ENCODE data around the gene TMEM179.

The TMEM179 gene

GRCh38 chr14:104598039-104598909 is 6.3 kb downstream of the TMEM179 start:
- no peak for DNase-seq

GRCh38 chr14:104597576-104597975 is 7.0 kb downstream of the TMEM179 start:
- no peak for DNase-seq

DNA sequence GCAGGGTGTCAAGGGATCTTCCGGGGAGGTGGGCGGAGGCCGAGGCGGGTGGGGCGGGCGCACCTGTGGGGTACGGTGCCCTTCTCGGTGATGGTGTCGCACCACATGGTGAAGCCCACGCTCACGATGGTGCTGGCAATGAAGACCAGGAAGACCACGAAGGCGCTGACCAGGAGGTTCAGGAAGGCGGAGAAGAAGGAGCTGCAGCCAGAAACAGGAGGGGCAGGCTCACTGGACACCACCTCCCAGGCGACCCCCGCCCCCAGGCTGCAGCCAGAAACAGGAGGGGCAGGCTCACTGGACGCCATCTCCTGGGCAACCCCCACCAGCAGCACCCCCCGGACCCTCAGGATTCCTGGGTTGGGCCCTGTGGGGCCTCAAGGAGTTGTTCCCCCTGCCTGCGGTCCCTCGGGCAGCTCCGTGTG is 7.6 kb downstream of the TMEM179 start:
- DNase-seq, result no peak

DNA sequence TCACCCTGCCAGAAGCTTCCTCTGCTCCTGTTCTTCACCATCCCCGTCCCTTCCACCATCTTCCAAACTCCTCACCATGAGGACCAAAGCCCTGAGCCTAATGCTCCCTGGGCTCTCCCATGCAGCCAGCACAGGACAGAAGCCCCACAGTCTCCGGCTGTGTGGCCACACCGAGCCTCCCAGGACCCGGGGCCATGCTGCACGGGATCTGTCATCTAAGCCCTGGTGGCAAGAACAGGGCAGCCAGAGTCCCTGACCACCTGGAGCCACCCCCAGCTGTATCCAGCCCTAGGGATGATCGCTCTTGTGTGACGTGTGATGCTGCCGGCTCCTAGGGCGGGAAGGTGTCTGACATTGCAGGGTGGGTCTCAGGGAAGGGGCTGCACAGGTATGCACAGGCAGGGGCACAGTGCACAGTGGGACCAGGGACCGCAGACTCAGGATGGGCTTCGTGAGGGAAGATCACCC is 8.1 kb downstream of the TMEM179 start:
- no peak for DNase-seq

- DNase-seq, result no peak
These were observed 8.6 kb downstream of the TMEM179 start for GRCh38 chr14:104595911-104596450.

DNA sequence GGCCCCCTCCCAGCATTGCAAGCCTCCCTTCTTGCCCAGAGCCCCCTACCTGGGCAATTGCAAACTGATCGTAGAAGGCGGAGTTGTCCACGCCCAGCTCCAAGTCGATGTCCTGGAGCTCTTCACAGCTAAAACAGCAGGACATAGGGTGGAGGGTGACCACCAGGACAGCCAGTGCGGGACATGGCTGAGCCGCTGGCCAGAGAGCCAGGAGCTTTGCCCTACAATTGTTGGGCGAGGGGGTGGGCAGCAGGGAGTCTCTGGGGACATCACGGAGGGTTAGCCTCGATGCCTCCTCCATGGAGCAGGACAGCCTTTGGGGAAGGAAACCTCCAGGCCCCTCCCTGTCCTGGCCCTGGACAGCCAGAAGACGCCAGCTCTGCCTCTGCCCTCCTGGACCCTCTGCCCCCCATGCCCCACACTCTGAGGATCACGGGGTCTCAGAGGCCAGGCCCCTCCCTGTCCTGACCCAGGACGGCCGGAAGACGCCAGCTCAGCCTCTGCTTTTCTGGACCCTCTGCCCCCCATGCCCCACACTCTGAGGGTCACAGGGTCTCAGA is 9.4 kb downstream of the TMEM179 start:
- DNase-seq, result no peak

DNA sequence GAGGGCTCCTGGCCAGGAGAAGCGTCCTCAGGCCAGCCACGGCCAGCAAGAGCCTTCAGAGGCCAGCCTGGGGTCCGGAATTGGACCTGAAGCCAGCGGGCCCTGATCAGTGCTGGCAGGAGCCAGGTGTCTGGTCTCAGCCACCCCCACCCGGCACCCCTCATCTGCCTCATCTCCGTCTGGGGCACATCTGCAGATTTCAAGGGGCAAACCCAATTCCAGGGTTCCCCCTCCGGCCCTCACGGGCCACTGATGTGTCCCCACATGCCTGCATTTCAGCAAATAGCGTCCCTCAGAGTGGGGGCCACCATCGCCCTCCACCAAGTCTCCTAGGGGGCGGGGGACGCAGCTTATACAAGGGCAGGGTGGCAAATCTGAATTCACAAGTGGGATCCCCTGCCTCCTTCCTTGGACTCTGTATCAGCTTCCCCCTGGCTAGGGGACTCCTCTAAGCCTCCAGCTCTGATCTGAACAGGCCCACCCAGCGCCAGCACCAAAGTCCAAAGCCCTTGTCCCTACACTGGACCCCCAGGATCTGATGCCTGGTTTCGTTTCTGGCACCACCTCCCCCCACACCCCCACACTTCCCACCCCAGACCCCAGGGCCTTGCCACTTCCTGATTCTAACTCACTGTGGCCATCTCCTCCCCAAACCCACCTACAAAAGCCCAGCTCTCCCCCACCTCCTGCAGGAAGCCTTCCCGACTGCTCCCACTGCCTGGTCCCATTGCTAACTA is 10.1 kb downstream of the TMEM179 start:
- DNase-seq, result no peak

- no peak for DNase-seq
These were observed 10.8 kb downstream of the TMEM179 start for GRCh38 chr14:104593710-104594136.

GRCh38 chr14:104593241-104593701 is 11.3 kb downstream of the TMEM179 start:
- no peak for DNase-seq

DNA sequence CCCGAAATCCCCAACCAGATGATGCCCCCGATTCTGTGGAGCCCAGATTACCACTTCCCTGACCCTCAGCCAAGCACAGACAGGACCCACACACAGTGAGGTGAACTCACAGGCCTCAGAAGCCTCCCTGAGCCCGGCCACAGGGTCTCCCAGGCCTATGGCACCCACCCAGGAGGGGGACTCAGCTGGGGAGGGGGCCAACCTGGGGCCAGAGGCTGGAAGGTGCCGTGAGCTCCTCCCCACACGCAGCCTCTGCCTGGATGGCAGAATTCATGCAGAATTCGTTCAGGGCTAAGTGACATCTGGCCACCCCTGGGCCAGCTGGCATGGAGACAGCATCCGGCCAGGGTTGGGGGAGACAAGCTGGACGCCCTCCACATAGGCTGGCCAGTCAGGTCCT is 11.8 kb downstream of the TMEM179 start:
- DNase-seq, result no peak

DNA sequence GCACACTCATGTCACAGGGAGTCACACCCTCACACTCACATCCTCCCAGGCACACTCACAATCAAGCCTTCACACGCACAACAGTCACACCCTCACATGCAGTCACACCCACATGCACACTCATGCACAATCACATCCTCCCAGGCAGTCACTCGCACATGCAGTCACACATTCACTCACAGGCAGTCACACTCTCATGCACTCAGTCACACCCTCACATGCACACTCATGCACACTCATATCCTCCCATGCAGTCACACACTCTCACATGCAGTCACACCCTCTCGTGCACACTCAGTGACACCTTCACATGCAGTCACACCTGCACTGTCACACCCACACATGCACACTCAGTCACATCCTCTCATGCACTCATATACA is 12.3 kb downstream of the TMEM179 start:
- no peak for DNase-seq

GRCh38 chr14:104591506-104592291 is 12.9 kb downstream of the TMEM179 start:
- no peak for DNase-seq

- no peak for DNase-seq
These were observed 13.5 kb downstream of the TMEM179 start for GRCh38 chr14:104591031-104591430.

- DNase-seq, result no peak
These were observed 14.2 kb downstream of the TMEM179 start for GRCh38 chr14:104590240-104590965.

DNA sequence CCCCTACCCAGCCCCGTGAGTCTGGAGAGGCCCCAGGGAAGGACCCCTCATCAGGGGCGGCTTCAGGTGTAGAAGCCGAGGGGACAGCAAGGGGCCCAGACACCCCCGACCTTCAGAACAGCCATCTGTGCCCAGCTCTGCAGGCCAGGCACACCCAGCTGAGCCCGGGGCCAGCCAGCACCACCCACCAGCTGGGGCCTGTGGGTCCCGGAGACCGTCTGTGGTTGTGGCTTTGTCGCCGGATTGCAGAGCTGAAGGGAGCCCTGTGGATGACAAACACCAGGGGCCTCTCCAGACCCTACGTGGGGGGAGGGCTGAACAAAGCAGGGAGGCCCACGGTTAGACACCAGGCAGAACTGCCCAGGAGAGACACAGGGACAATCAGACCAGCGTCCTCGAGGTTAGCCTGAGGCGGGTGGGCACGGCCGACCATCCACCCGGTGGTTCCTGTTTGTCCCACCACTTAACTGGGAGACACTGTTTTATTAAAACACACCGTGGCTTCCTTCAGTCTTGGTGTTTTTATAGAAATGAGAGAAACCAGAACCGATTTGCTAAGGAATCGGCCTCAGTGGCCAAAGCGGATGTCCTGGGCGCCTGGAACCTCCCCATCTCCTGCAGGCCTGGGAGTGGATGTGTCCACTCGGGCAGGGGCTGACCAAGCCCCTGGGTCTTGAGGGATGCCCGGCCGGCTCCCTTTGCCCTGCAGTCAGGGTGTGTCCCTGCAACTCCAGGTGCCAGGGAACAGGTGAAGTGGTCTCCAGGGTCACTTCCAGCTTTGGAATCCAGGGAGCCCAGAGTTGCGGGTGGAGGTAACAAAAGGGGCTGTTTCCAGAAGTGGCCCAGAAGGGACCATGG is 15.0 kb downstream of the TMEM179 start:
- no peak for DNase-seq

GRCh38 chr14:104588066-104588857 is 16.3 kb downstream of the TMEM179 start:
- no peak for DNase-seq

DNA sequence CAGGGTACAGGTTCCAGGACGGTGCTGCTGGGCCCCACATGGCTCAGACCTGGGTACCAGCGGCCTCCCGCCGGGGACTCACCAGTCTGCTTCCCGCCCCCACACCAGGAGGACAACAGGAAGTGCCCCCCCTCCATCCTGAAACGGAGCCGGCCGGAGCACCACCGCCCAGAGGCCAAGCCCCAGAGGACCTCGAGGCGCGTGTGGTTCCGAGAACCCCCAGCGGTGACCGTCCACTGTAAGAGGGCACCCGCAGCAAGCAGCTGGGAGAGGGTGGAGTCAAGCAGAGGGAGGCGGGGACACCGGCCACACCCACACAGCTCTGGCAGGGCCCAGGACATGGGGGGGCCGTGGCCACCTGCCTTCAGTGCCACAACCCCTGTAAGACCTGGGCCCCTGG is 16.9 kb downstream of the TMEM179 start:
- DNase-seq, result no peak

- no peak for DNase-seq
These were observed 17.5 kb downstream of the TMEM179 start for GRCh38 chr14:104586832-104587620.
